SK-N-SH (cell line): ENCODE measurements around the gene TOPAZ1. TPM values are rescaled to one million over a fixed set of nuclear protein-coding genes. Genes with fewer than 3 reads are reported as not detected.

Experiments used
- CTCF ChIA-PET: fragments of 300-600, 350-600 bp; formaldehyde crosslinking; extraction: SDS; loops from one replicate; lab custom pipeline; 2021; lab: Yijun Ruan, JAX
- POLR2A ChIA-PET: fragments of 350-600 bp; sonication (Branson Sonifier 250); formaldehyde crosslinking; extraction: SDS; loops from one replicate; lab custom pipeline; 2020; ENCODE audit warnings: antibody characterized with exemption, inconsistent platforms; lab: Yijun Ruan, JAX
- DNase-seq: peaks from one replicate; pipeline ENCODE4 v3.0.0; 2012
- H2AFZ ChIP-seq: fragments of 200-600 bp; sonication (generic); 2 replicates; pipeline ENCODE4 v1.8.1; 2016; ENCODE audit warnings: antibody characterized with exemption, mild to moderate bottlenecking, low read depth
- H3F3A ChIP-seq: fragments of 200-600 bp; sonication (generic); replicated peaks from 2 replicates; pipeline ENCODE3; 2016; ENCODE audit warnings: antibody characterized with exemption, mild to moderate bottlenecking; ENCODE audit not compliant: insufficient read depth
- H3K27ac ChIP-seq, 2 experiments: fragments of 200-500 bp in 1 of 2; fragments of 200-600 bp in 1 of 2; sonication (Bioruptor generic) in 1 of 2; sonication (generic), shearing (Covaris generic) in 1 of 2; 2 replicates each; pipeline versions ENCODE4 v1.5.1 to v1.6.1; 2014 to 2016; ENCODE audit warnings: low read depth in 2 of 2, inconsistent platforms in 1 of 2, low read length in 1 of 2, mild to moderate bottlenecking in 1 of 2, mixed read lengths in 1 of 2
- H3K27me3 ChIP-seq: fragments of 200-600 bp; sonication (generic), shearing (Covaris generic); 2 replicates; pipeline ENCODE4 v1.6.1; 2016; ENCODE audit warnings: mixed run types; ENCODE audit not compliant: insufficient read depth
- H3K36me3 ChIP-seq, 2 experiments: fragments of 200-500 bp in 1 of 2; fragments of 200-600 bp in 1 of 2; sonication (Bioruptor generic) in 1 of 2; sonication (generic) in 1 of 2; replicated peaks in 1 of 2; 2 replicates each; pipeline versions ENCODE3 to v1.5.1; 2014 to 2016; ENCODE audit warnings: low read length in 1 of 2, mild to moderate bottlenecking in 1 of 2; ENCODE audit not compliant: insufficient read depth in 2 of 2, control insufficient read depth in 1 of 2
- H3K4me1 ChIP-seq, 2 experiments: fragments of 200-500 bp in 1 of 2; fragments of 200-600 bp in 1 of 2; sonication (Bioruptor generic) in 1 of 2; sonication (generic), shearing (Covaris generic) in 1 of 2; 2 replicates each; pipeline versions ENCODE4 v1.5.1 to v1.6.1; 2014 to 2016; ENCODE audit warnings: low read depth in 1 of 2, low read length in 1 of 2, mixed run types in 1 of 2; ENCODE audit not compliant: insufficient read depth in 2 of 2, control insufficient read depth in 1 of 2
- H3K4me2 ChIP-seq: fragments of 200-600 bp; sonication (generic), shearing (Covaris generic); 2 replicates; pipeline ENCODE4 v1.6.1; 2017; ENCODE audit warnings: mixed run types
- H3K4me3 ChIP-seq, 2 experiments: fragments of 200-500 bp in 1 of 2; fragments of 200-600 bp in 1 of 2; sonication (Bioruptor generic) in 1 of 2; sonication (generic), shearing (Covaris generic) in 1 of 2; 2 replicates each; pipeline versions ENCODE4 v1.5.1 to v1.8.1; 2014 to 2016; ENCODE audit warnings: low read depth in 2 of 2, inconsistent platforms in 1 of 2, low read length in 1 of 2, mild to moderate bottlenecking in 1 of 2, mixed read lengths in 1 of 2, moderate library complexity in 1 of 2
- H3K79me2 ChIP-seq: fragments of 200-600 bp; sonication (generic); 2 replicates; pipeline ENCODE4 v1.8.1; 2017; ENCODE audit warnings: mild to moderate bottlenecking; ENCODE audit not compliant: insufficient read depth
- H3K9ac ChIP-seq: fragments of 200-600 bp; sonication (generic); 2 replicates; pipeline ENCODE4 v1.6.1; 2017; ENCODE audit warnings: mixed run types
- H3K9me2 ChIP-seq: fragments of 200-600 bp; sonication (generic); 2 replicates; pipeline ENCODE4 v1.6.1; 2017; ENCODE audit warnings: mixed run types
- H3K9me3 ChIP-seq: fragments of 200-600 bp; sonication (generic); 2 replicates; pipeline ENCODE4 v1.6.1; 2017; ENCODE audit warnings: mixed run types, mild to moderate bottlenecking, moderate library complexity
- H4K20me1 ChIP-seq: fragments of 200-600 bp; sonication (generic); 2 replicates; pipeline ENCODE4 v1.6.1; 2017; ENCODE audit warnings: mild to moderate bottlenecking, mixed run types; ENCODE audit not compliant: insufficient read depth
- CHD2 ChIP-seq: fragments of 150-350 bp; IDR thresholded peaks from 2 replicates; pipeline ENCODE4 v1.6.1; 2018; ENCODE audit warnings: low read length; ENCODE audit not compliant: partially characterized antibody
- FOXM1 ChIP-seq: IDR thresholded peaks from 2 replicates; pipeline ENCODE4 v1.4.0; 2012; ENCODE audit warnings: low read depth, mild to moderate bottlenecking
- JUND ChIP-seq: IDR thresholded peaks from 2 replicates; pipeline ENCODE4 v1.4.0; 2012
- MEF2A ChIP-seq: IDR thresholded peaks from 2 replicates; pipeline ENCODE4 v1.4.0; 2012; ENCODE audit warnings: low read depth, borderline replicate concordance
- NFIC ChIP-seq: IDR thresholded peaks from 2 replicates; pipeline ENCODE4 v1.4.0; 2012; ENCODE audit warnings: borderline replicate concordance
- NRF1 ChIP-seq: IDR thresholded peaks from 2 replicates; pipeline ENCODE4 v1.6.1; 2012; ENCODE audit warnings: low read depth, mild to moderate bottlenecking, low read length
- RCOR1 ChIP-seq: fragments of 150-350 bp; IDR thresholded peaks from 2 replicates; pipeline ENCODE4 v1.6.1; 2017; ENCODE audit warnings: antibody characterized with exemption, low read length
- SIN3A ChIP-seq: IDR thresholded peaks from 2 replicates; pipeline ENCODE4 v1.6.1; 2012; ENCODE audit warnings: low read depth, mild to moderate bottlenecking, low read length, moderate library complexity, borderline replicate concordance
- SMC3 ChIP-seq: IDR thresholded peaks from 2 replicates; pipeline ENCODE4 v1.6.1; 2012; ENCODE audit warnings: low read depth, low read length, improper control_type of control experiment
- TCF12 ChIP-seq: IDR thresholded peaks from 2 replicates; pipeline ENCODE4 v1.4.0; 2012
- YY1 ChIP-seq: IDR thresholded peaks from 2 replicates; pipeline ENCODE4 v1.4.0; 2012; ENCODE audit warnings: low read depth, mild to moderate bottlenecking
- WGBS: methylation state at CpG from one replicate; pipeline ENCODE4 v1.1.6; 2017; ENCODE audit warnings: low lambda C conversion rate; 5-methylcytosine and 5-hydroxymethylcytosine counted together
- polyA plus RNA-seq, 3 experiments: library from polyadenylated mRNA; depleted of rRNA; stranded (reverse); fragments of >200 nt; gene quantifications; 2 replicates each; pipeline ENCODE4 v1.2.3, GENCODE V29; 2012
- TF ChIP-seq, protein P1 (sequence below): fragments of 150-350 bp; IDR thresholded peaks from 2 replicates; pipeline ENCODE4 v1.6.1; 2016; ENCODE audit warnings: mild to moderate bottlenecking, low read depth, low read length
- TF ChIP-seq, protein P2 (sequence below): fragments of 200-600 bp; sonication (generic); IDR thresholded peaks from 2 replicates; pipeline ENCODE4 v1.6.1; 2017; ENCODE audit warnings: antibody characterized with exemption, mild to moderate bottlenecking, moderate library complexity
- TF ChIP-seq, protein P3 (sequence below): fragments of 150-350 bp; IDR thresholded peaks from 2 replicates; pipeline ENCODE4 v1.6.1; 2017; ENCODE audit warnings: antibody characterized with exemption, low read length, low read depth, borderline replicate concordance
- TF ChIP-seq, protein P4 (sequence below): IDR thresholded peaks from 2 replicates; pipeline ENCODE4; 2012
- TF ChIP-seq, protein P5 (sequence below): IDR thresholded peaks from 2 replicates; pipeline ENCODE4 v1.4.0; 2012; ENCODE audit warnings: low read depth, borderline replicate concordance

TOPAZ1 gene
- polyA plus RNA-seq, 1 of the 3 experiments (the other 2 are of a cell fraction) = not detected

DNA sequence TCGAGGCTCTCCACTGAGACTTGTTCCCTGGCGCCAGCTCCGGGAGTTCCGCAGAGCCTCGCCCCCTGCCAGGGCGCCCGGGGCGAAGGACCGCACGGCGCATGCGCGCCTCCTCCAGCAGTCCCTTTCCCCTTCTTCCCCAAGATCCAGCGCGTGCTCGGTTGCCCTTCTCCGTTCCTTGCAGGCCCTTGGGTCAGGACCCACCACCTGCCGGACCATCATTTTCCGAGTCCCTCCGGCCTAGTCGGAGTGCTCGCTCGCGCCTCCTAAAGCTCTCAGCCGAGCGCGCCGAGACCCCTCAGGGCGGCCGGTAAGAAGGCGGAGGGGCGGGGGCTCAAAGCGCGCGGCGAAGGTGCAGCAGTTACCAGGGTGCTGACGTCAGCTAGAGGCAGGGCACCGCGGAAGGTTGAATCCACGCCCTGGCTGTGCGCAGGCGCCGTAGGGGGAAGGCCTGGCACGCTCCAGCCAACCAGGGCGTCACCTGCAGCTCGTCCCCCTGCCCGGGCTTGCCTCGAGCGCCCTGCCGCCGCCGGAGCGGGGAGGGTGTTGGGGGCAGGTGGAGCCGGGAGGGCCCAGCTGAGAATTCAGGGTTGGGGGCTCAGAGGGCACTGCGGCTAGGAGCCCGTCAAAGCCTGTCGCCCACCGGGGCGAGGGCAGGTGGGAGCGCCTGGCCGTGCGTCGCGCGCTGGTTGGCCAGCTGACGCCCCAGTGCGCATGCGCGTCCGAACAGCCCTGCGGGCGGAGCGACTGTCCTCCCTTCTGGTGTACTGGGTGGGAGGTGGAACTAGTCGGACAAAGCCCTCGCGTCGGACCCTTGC, 96.5 kb downstream of the TOPAZ1 start, which contains the start of gene TCAIM (continued):
- TF ChIP-seq SIN3A = 0 out of 2 replicates have a peak, but pooled peaks have one; percentile 62
- no peak for TF ChIP-seq CHD2
- no peak for TF ChIP-seq MEF2A
- TF ChIP-seq, protein P1, sequence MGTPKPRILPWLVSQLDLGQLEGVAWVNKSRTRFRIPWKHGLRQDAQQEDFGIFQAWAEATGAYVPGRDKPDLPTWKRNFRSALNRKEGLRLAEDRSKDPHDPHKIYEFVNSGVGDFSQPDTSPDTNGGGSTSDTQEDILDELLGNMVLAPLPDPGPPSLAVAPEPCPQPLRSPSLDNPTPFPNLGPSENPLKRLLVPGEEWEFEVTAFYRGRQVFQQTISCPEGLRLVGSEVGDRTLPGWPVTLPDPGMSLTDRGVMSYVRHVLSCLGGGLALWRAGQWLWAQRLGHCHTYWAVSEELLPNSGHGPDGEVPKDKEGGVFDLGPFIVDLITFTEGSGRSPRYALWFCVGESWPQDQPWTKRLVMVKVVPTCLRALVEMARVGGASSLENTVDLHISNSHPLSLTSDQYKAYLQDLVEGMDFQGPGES = no peak
- no peak; the same call in 1 of the 2 replicates for TF ChIP-seq TCF12
- no peak for TF ChIP-seq JUND
- TF ChIP-seq FOXM1 = no peak
- peak; percentile 85 for TF ChIP-seq NRF1

DNA sequence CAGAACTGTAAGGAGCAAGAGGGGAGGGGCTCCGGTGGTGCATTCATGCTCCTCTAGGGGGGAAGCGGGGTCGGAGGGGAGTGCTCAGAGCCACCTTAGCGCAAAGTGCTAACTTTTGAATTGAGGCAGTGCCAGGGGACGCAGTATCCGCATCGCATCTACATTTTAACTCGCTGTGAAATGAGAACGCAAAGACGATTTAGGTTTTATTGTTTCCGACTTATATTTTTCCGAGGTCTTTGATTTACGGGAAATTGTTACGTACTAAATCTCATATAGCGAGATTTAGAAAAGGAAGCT, 97.1 kb downstream of the TOPAZ1 start:
- no peaks in the 10 kb centered on the region for H3K9me2 ChIP-seq
- H3K9me3 ChIP-seq = no peaks in the 10 kb centered on the region
- POLR2A ChIA-PET = interaction anchor here (0.6 to 2.5 kb wide), 15 partner anchors 9 to 564 kb away, joined by 3 to 14 read pairs (median 5); partner anchors contain the start of genes ZKSCAN7, ZNF35, ZNF445 and ZNF660
- WGBS = 2% methylated on average over 15 of the region's 15 CpGs
- H3F3A ChIP-seq = no peaks in the 10 kb centered on the region
- no peaks in the 10 kb centered on the region for H4K20me1 ChIP-seq
- CTCF ChIA-PET = interaction anchor here (1.7 kb wide), 1 partner anchor 15 kb away, joined by 4 read pairs; no protein-coding TSS in a partner anchor
- H3K4me3 ChIP-seq = peak overlapping the region; percentile 83 to 85
- H3K9ac ChIP-seq = peak overlapping the region; percentile 76
- H3K79me2 ChIP-seq = peaks cover 18% of the 10 kb centered on the region
- TF ChIP-seq RCOR1 (peak; percentile 50; the same call in 1 of the 2 replicates), YY1 (0 out of 2 replicates have a peak, but pooled peaks have one; percentile 48), SMC3 (no peak), CHD2 (peak; percentile 70), NFIC (0 out of 2 replicates have a peak, but pooled peaks have one; percentile 47), TCF12 (0 out of 2 replicates have a peak, but pooled peaks have one; percentile 19)
- TF ChIP-seq, protein P2, sequence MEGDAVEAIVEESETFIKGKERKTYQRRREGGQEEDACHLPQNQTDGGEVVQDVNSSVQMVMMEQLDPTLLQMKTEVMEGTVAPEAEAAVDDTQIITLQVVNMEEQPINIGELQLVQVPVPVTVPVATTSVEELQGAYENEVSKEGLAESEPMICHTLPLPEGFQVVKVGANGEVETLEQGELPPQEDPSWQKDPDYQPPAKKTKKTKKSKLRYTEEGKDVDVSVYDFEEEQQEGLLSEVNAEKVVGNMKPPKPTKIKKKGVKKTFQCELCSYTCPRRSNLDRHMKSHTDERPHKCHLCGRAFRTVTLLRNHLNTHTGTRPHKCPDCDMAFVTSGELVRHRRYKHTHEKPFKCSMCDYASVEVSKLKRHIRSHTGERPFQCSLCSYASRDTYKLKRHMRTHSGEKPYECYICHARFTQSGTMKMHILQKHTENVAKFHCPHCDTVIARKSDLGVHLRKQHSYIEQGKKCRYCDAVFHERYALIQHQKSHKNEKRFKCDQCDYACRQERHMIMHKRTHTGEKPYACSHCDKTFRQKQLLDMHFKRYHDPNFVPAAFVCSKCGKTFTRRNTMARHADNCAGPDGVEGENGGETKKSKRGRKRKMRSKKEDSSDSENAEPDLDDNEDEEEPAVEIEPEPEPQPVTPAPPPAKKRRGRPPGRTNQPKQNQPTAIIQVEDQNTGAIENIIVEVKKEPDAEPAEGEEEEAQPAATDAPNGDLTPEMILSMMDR = no peak
- TF ChIP-seq, protein P3, sequence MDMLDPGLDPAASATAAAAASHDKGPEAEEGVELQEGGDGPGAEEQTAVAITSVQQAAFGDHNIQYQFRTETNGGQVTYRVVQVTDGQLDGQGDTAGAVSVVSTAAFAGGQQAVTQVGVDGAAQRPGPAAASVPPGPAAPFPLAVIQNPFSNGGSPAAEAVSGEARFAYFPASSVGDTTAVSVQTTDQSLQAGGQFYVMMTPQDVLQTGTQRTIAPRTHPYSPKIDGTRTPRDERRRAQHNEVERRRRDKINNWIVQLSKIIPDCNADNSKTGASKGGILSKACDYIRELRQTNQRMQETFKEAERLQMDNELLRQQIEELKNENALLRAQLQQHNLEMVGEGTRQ = no peak
- TF ChIP-seq, protein P4, sequence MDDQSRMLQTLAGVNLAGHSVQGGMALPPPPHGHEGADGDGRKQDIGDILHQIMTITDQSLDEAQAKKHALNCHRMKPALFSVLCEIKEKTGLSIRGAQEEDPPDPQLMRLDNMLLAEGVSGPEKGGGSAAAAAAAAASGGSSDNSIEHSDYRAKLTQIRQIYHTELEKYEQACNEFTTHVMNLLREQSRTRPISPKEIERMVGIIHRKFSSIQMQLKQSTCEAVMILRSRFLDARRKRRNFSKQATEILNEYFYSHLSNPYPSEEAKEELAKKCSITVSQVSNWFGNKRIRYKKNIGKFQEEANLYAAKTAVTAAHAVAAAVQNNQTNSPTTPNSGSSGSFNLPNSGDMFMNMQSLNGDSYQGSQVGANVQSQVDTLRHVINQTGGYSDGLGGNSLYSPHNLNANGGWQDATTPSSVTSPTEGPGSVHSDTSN = 0 out of 2 replicates have a peak, but pooled peaks have one; percentile 0
- TF ChIP-seq, protein P5, sequence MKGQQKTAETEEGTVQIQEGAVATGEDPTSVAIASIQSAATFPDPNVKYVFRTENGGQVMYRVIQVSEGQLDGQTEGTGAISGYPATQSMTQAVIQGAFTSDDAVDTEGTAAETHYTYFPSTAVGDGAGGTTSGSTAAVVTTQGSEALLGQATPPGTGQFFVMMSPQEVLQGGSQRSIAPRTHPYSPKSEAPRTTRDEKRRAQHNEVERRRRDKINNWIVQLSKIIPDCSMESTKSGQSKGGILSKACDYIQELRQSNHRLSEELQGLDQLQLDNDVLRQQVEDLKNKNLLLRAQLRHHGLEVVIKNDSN = no peak
- peaks cover 5 to 22% of the 10 kb centered on the region in 2 experiments; a peak in 3 of 4 replicates for H3K4me1 ChIP-seq
- H3K36me3 ChIP-seq = no peaks in the 10 kb centered on the region
- peak overlapping the region; percentile 91 for H3K4me2 ChIP-seq
- DNase-seq = no peak
- H3K27ac ChIP-seq = peak overlapping the region; percentile 72 to 98
- no peaks in the 10 kb centered on the region for H3K27me3 ChIP-seq
- H2AFZ ChIP-seq = peak overlapping the region; percentile 94
